ENCODE measurements around the gene PRKCH.

PRKCH gene

GRCh38 chr14:61477712-61478462, 156.5 kb downstream of the PRKCH start:
- no peak for DNase-seq

- DNase-seq, result no peak
Observed at GRCh38 chr14:61478971-61479473, 157.6 kb downstream of the PRKCH start.

GRCh38 chr14:61479746-61480502, 158.5 kb downstream of the PRKCH start:
- no peak for DNase-seq

- no peak for DNase-seq
Observed at GRCh38 chr14:61480704-61481285, 159.4 kb downstream of the PRKCH start.

- no peak for DNase-seq
Observed at GRCh38 chr14:61481701-61482100, 160.3 kb downstream of the PRKCH start.

- DNase-seq, result no peak
Observed at GRCh38 chr14:61482348-61483206, 161.2 kb downstream of the PRKCH start.

GRCh38 chr14:61483476-61483875, 162.1 kb downstream of the PRKCH start:
- no peak for DNase-seq

GRCh38 chr14:61484031-61484430, 162.7 kb downstream of the PRKCH start:
- no peak for DNase-seq

- no peak for DNase-seq
Observed at GRCh38 chr14:61484826-61485584, 163.6 kb downstream of the PRKCH start.

GRCh38 chr14:61485661-61486060, 164.3 kb downstream of the PRKCH start:
- no peak for DNase-seq

- DNase-seq, result no peak
Observed at GRCh38 chr14:61486930-61487495, 165.6 kb downstream of the PRKCH start.

- DNase-seq, result no peak
Observed at GRCh38 chr14:61488417-61489401, 167.3 kb downstream of the PRKCH start.

- DNase-seq, result no peak
Observed at GRCh38 chr14:61489512-61489911, 168.1 kb downstream of the PRKCH start.

GRCh38 chr14:61489932-61490331, 168.6 kb downstream of the PRKCH start:
- no peak for DNase-seq

GRCh38 chr14:61491224-61491623, 169.8 kb downstream of the PRKCH start:
- no peak for DNase-seq

GRCh38 chr14:61491876-61492434, 170.6 kb downstream of the PRKCH start:
- DNase-seq, result no peak

GRCh38 chr14:61492474-61492873, 171.1 kb downstream of the PRKCH start:
- DNase-seq, result no peak

- DNase-seq, result no peak
Observed at GRCh38 chr14:61493239-61493638, 171.9 kb downstream of the PRKCH start.

GRCh38 chr14:61494018-61494417, 172.6 kb downstream of the PRKCH start:
- no peak for DNase-seq

- no peak for DNase-seq
Observed at GRCh38 chr14:61495809-61496208, 174.4 kb downstream of the PRKCH start.
